Tibial nerve (tissue), 4 donors: ENCODE measurements around the gene DUSP8.

ENCODE experiments used
- CTCF ChIP-seq, 5 experiments: fragments of 200-600 bp in 3 of 5; fragments of 450-650 bp in 2 of 5; sonication (generic) in 3 of 5; IDR thresholded peaks; one replicate each; pipeline ENCODE4 v1.5.1; 2016 to 2019; ENCODE audit warnings: antibody characterized with exemption in 5 of 5, mild to moderate bottlenecking in 3 of 5, moderate library complexity in 2 of 5
- EP300 ChIP-seq, 2 donors: sonication (generic); formaldehyde crosslinking; IDR thresholded peaks; one replicate each; pipeline ENCODE4 v1.6.1; 2017; ENCODE audit warnings: antibody characterized with exemption in 2 of 2, mild to moderate bottlenecking in 1 of 2
- POLR2A ChIP-seq, 2 donors: fragments of 450-650 bp; IDR thresholded peaks; one replicate each; pipeline ENCODE4 v1.6.1; 2017; ENCODE audit warnings: antibody characterized with exemption in 2 of 2, mild to moderate bottlenecking in 2 of 2, moderate library complexity in 2 of 2

GRCh38 chr11:1511937-1512496, 60.1 kb downstream of the DUSP8 start:
- TF ChIP-seq CTCF (IDR thresholded peaks at IDR 0.05) (no peak), POLR2A (IDR thresholded peaks at IDR 0.05) (no peak), EP300 (IDR thresholded peaks at IDR 0.05) (no peak)
